ENCODE results near the gene IDH2.

GRCh38 chr15:90086868-90087268 is 15.4 kb downstream of the IDH2 start:
- TF ChIP-seq GATA3 (IDR thresholded peaks at IDR 0.05; ENCODE audit: low read depth, low read length) (no peak), GATA2 (IDR thresholded peaks at IDR 0.05; ENCODE audit: low read depth, low read length) (no peak)

All from SH-SY5Y (cell line).